H9 (cell line): ENCODE data around the gene ZBBX. TPM values are rescaled to one million over a fixed set of nuclear protein-coding genes. Genes with fewer than 3 reads are reported as not detected.

Experiments
- DNase-seq: peaks from one replicate; pipeline ENCODE4 v3.0.0-alpha.2; 2017
- H2AFZ ChIP-seq: one replicate; pipeline ENCODE4 v1.6.1; 2013; ENCODE audit warnings: mild to moderate bottlenecking, low read length, control low read depth, moderate library complexity
- H2AK5ac ChIP-seq: 2 replicates; pipeline ENCODE4 v1.6.1; 2013; ENCODE audit warnings: low read length, control low read depth, mixed read lengths; ENCODE audit not compliant: insufficient read length
- H2BK120ac ChIP-seq: one replicate; pipeline ENCODE4 v1.6.1; 2013; ENCODE audit warnings: low read depth, mild to moderate bottlenecking, low read length, control low read depth, inconsistent platforms; ENCODE audit not compliant: poor library complexity, severe bottlenecking
- H2BK12ac ChIP-seq: 2 replicates; pipeline ENCODE4 v1.6.1; 2013; ENCODE audit warnings: low read length, control low read depth, mixed read lengths, low read depth; ENCODE audit not compliant: insufficient read length
- H2BK15ac ChIP-seq: 2 replicates; pipeline ENCODE4 v1.6.1; 2013; ENCODE audit warnings: low read depth, low read length, control low read depth
- H2BK20ac ChIP-seq: one replicate; pipeline ENCODE4 v1.6.1; 2013; ENCODE audit warnings: low read depth, mild to moderate bottlenecking, low read length, control low read depth, inconsistent platforms; ENCODE audit not compliant: poor library complexity, severe bottlenecking
- H2BK5ac ChIP-seq: 2 replicates; pipeline ENCODE4 v1.6.1; 2013; ENCODE audit warnings: low read length, control low read depth, mixed read lengths; ENCODE audit not compliant: insufficient read length
- H3K14ac ChIP-seq: 2 replicates; pipeline ENCODE4 v1.6.1; 2013; ENCODE audit warnings: low read length, control low read depth; ENCODE audit not compliant: insufficient read depth
- H3K18ac ChIP-seq: 2 replicates; pipeline ENCODE4 v1.6.1; 2013; ENCODE audit warnings: low read depth, mild to moderate bottlenecking, mixed read lengths, low read length, control low read depth; ENCODE audit not compliant: insufficient read length
- H3K23ac ChIP-seq: 2 replicates; pipeline ENCODE4 v1.6.1; 2013; ENCODE audit warnings: low read length, control low read depth, mixed read lengths, low read depth; ENCODE audit not compliant: insufficient read length
- H3K23me2 ChIP-seq: 2 replicates; pipeline ENCODE4 v1.6.1; 2013; ENCODE audit warnings: low read depth, mild to moderate bottlenecking, mixed read lengths, low read length, control low read depth; ENCODE audit not compliant: insufficient read length, poor library complexity, severe bottlenecking
- H3K27ac ChIP-seq: 2 replicates; pipeline ENCODE4 v1.5.1; 2013; ENCODE audit warnings: low read length, control low read depth, mixed read lengths, low read depth; ENCODE audit not compliant: insufficient read length
- H3K27me3 ChIP-seq: 2 replicates; pipeline ENCODE4 v1.6.1; 2013; ENCODE audit warnings: low read length, control low read depth, inconsistent platforms; ENCODE audit not compliant: insufficient read depth
- H3K4ac ChIP-seq: 2 replicates; pipeline ENCODE4 v1.6.1; 2013; ENCODE audit warnings: low read depth, mild to moderate bottlenecking, control low read depth, inconsistent platforms, low read length, moderate library complexity
- H3K4me1 ChIP-seq: 2 replicates; pipeline ENCODE4 v1.6.1; 2013; ENCODE audit warnings: low read length, control low read depth, inconsistent platforms; ENCODE audit not compliant: insufficient read depth
- H3K4me2 ChIP-seq: 2 replicates; pipeline ENCODE4 v1.6.1; 2013; ENCODE audit warnings: low read length, control low read depth, mixed read lengths; ENCODE audit not compliant: insufficient read length, insufficient read depth
- H3K56ac ChIP-seq: 2 replicates; pipeline ENCODE4 v1.6.1; 2013; ENCODE audit warnings: low read depth, mild to moderate bottlenecking, mixed read lengths, low read length, control low read depth; ENCODE audit not compliant: insufficient read length
- H3K79me1 ChIP-seq: 2 replicates; pipeline ENCODE4 v1.6.1; 2013; ENCODE audit warnings: low read depth, mild to moderate bottlenecking, moderate library complexity, low read length, control low read depth, inconsistent platforms; ENCODE audit not compliant: insufficient read depth, poor library complexity, severe bottlenecking
- H3K79me2 ChIP-seq: 2 replicates; pipeline ENCODE4 v1.6.1; 2013; ENCODE audit warnings: low read length, control low read depth, inconsistent platforms; ENCODE audit not compliant: insufficient read depth
- H3K9ac ChIP-seq: 2 replicates; pipeline ENCODE4 v1.6.1; 2013; ENCODE audit warnings: low read length, control low read depth, mixed read lengths; ENCODE audit not compliant: insufficient read length; ENCODE audit errors: extremely low read depth
- H3K9me3 ChIP-seq: one replicate; pipeline ENCODE4 v1.6.1; 2013; ENCODE audit warnings: low read depth, low read length, inconsistent platforms; ENCODE audit not compliant: control insufficient read depth
- H3T11ph ChIP-seq: one replicate; pipeline ENCODE4 v1.6.1; 2013; ENCODE audit warnings: mild to moderate bottlenecking, low read length, control low read depth, inconsistent platforms
- H4K20me1 ChIP-seq: one replicate; pipeline ENCODE4 v1.6.1; 2013; ENCODE audit not compliant: control insufficient read depth, insufficient read length, insufficient read depth
- H4K5ac ChIP-seq: 2 replicates; pipeline ENCODE4 v1.6.1; 2013; ENCODE audit warnings: low read depth, mild to moderate bottlenecking, mixed read lengths, low read length, control low read depth; ENCODE audit not compliant: insufficient read length
- H4K8ac ChIP-seq: replicated peaks from 2 replicates; pipeline ENCODE4 v1.6.1; 2013; ENCODE audit warnings: low read length, control low read depth, mixed read lengths, low read depth; ENCODE audit not compliant: insufficient read length
- H4K91ac ChIP-seq: 2 replicates; pipeline ENCODE4 v1.6.1; 2013; ENCODE audit warnings: low read depth, mild to moderate bottlenecking, moderate library complexity, mixed read lengths, low read length, control low read depth; ENCODE audit not compliant: insufficient read length
- H3K27ac Mint-ChIP-seq, 3 experiments: 2 replicates in 2 of 3; 3 replicates in 1 of 3; pipeline ENCODE4 v1.8.0; 2020 to 2021; ENCODE audit warnings: mixed read lengths in 3 of 3, mild to moderate bottlenecking in 1 of 3, moderate library complexity in 1 of 3
- H3K27me3 Mint-ChIP-seq: 2 replicates; pipeline ENCODE4 v1.8.0; 2021; ENCODE audit warnings: low read depth, mild to moderate bottlenecking, moderate library complexity, mixed read lengths
- H3K36me3 Mint-ChIP-seq, 3 experiments: 2 replicates in 2 of 3; 3 replicates in 1 of 3; pipeline ENCODE4 v1.8.0; 2020 to 2021; ENCODE audit warnings: low read depth in 3 of 3, mixed read lengths in 3 of 3; ENCODE audit not compliant: insufficient read depth in 1 of 3
- H3K4me1 Mint-ChIP-seq, 2 experiments: 2 replicates each; pipeline ENCODE4 v1.8.0; 2020; ENCODE audit warnings: mixed read lengths in 2 of 2
- H3K4me3 Mint-ChIP-seq, 2 experiments: 2 replicates in 1 of 2; 3 replicates in 1 of 2; pipeline ENCODE4 v1.8.0; 2020 to 2021; ENCODE audit warnings: mild to moderate bottlenecking in 2 of 2, mixed read lengths in 2 of 2, moderate library complexity in 1 of 2
- H3K9me3 Mint-ChIP-seq, 2 experiments: 2 replicates in 1 of 2; 3 replicates in 1 of 2; pipeline ENCODE4 v1.8.0; 2020; ENCODE audit warnings: mild to moderate bottlenecking in 2 of 2, mixed read lengths in 2 of 2, moderate library complexity in 1 of 2
- WGBS: extraction: QIAGEN DNeasy Blood & Tissue Kit; methylation state at CpG from one replicate; pipeline ENCODE4 v1.1.7; 2013; ENCODE audit warnings: missing lambda C conversion rate, low lambda C conversion rate, mixed read lengths; ENCODE audit not compliant: insufficient read length; ENCODE audit errors: extremely low coverage; 5-methylcytosine and 5-hydroxymethylcytosine counted together
- total RNA-seq: library from RNA; stranded (reverse); gene quantifications from 2 replicates; pipeline ENCODE4 v1.2.1, GENCODE V29; 2021
- TF ChIP-seq, protein P1 (sequence below): fragments of 200-600 bp; sonication (generic); conservative IDR thresholded peaks from 3 replicates; pipeline ENCODE4 v1.8.0; 2021; ENCODE audit warnings: antibody characterized with exemption, mild to moderate bottlenecking

Gene ZBBX
- total RNA-seq, 1 experiment from 2014 or later = 2.4 TPM

DNA sequence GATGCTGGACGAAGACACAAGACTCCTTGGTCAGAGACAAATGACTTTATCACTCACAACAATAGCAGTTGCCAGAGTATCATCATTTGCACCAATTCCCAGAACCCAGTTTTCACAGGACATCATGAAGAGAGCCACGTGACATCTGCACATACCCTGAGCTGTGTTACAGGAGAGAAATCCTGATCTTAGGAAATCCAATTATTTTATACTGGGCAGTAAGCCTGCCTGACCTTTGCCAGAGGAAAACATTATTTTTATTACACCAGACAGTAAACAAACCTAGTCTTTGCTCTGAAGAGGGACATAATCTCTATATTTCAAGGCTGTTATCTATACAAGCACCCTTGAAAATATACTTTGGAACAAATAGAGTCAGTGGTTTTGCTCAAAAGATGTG lies 77.4 kb downstream of the ZBBX start:
- H3K18ac ChIP-seq = no peak overlapping the region
- H3K4ac ChIP-seq = no peak overlapping the region
- no peaks in the 10 kb centered on the region for H3K27me3 ChIP-seq
- TF ChIP-seq, protein P1, sequence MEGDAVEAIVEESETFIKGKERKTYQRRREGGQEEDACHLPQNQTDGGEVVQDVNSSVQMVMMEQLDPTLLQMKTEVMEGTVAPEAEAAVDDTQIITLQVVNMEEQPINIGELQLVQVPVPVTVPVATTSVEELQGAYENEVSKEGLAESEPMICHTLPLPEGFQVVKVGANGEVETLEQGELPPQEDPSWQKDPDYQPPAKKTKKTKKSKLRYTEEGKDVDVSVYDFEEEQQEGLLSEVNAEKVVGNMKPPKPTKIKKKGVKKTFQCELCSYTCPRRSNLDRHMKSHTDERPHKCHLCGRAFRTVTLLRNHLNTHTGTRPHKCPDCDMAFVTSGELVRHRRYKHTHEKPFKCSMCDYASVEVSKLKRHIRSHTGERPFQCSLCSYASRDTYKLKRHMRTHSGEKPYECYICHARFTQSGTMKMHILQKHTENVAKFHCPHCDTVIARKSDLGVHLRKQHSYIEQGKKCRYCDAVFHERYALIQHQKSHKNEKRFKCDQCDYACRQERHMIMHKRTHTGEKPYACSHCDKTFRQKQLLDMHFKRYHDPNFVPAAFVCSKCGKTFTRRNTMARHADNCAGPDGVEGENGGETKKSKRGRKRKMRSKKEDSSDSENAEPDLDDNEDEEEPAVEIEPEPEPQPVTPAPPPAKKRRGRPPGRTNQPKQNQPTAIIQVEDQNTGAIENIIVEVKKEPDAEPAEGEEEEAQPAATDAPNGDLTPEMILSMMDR = no peak
- H3K4me3 Mint-ChIP-seq = no peak overlapping the region
- H4K91ac ChIP-seq = no peak overlapping the region
- no peak overlapping the region for H3K56ac ChIP-seq
- no peak overlapping the region for H3T11ph ChIP-seq
- no peak overlapping the region for H2BK20ac ChIP-seq
- H3K36me3 Mint-ChIP-seq = no peaks in the 10 kb centered on the region
- no peak overlapping the region for H2AK5ac ChIP-seq
- no peaks in the 10 kb centered on the region for H3K27me3 Mint-ChIP-seq
- H2BK15ac ChIP-seq = no peak overlapping the region
- no peaks in the 10 kb centered on the region for H4K20me1 ChIP-seq
- H3K79me1 ChIP-seq = no peaks in the 10 kb centered on the region
- H2BK5ac ChIP-seq = no peak overlapping the region
- H3K14ac ChIP-seq = no peak overlapping the region
- H3K4me2 ChIP-seq = no peak overlapping the region
- no peak overlapping the region for H3K9ac ChIP-seq
- H3K27ac Mint-ChIP-seq = no peak overlapping the region
- no CpG with 5 or more reads among the region's 2 CpGs for WGBS
- no peaks in the 10 kb centered on the region for H3K9me3 Mint-ChIP-seq
- DNase-seq = no peak
- H3K9me3 ChIP-seq = no peaks in the 10 kb centered on the region
- no peak overlapping the region for H2AFZ ChIP-seq
- no peaks in the 10 kb centered on the region for H3K23me2 ChIP-seq
- no peaks in the 10 kb centered on the region for H3K79me2 ChIP-seq
- no peaks in the 10 kb centered on the region for H3K4me1 ChIP-seq
- no peak overlapping the region for H4K8ac ChIP-seq
- H2BK12ac ChIP-seq = no peak overlapping the region
- H3K4me1 Mint-ChIP-seq = peaks cover 0 to 2% of the 10 kb centered on the region in 2 experiments; a peak in 1 of 4 replicates
- no peak overlapping the region for H3K23ac ChIP-seq
- no peak overlapping the region for H4K5ac ChIP-seq
- H2BK120ac ChIP-seq = no peak overlapping the region
- H3K27ac ChIP-seq = no peak overlapping the region
